Psoas muscle (tissue), 8 donors: ENCODE results near the gene FMNL2. TPM values are rescaled to one million over a fixed set of nuclear protein-coding genes. Genes with fewer than 3 reads are reported as not detected.
"Not testable (repeated sequence)": the region's sequence is repeated elsewhere in the genome, so short reads cannot be mapped to it uniquely, and the experiment has no call there.

Source experiments
- ATAC-seq, 4 donors: fragments of 200-7000 bp; cut with Tn5 transposase; one replicate each; pipeline ENCODE4 v1.9.1; 2020; ENCODE audit warnings: moderate library complexity in 3 of 4, mild to moderate bottlenecking in 2 of 4
- DNase-seq, 2 donors: peaks; one replicate each; pipeline ENCODE4 v3.0.0-alpha.2; 2020
- H3K27ac ChIP-seq: fragments of 200-600 bp; one replicate; pipeline ENCODE4 v1.8.0; 2022
- H3K27me3 ChIP-seq, 3 donors: fragments of 200-600 bp in 1 of 3; one replicate each; pipeline versions ENCODE4 v1.6.1 to v1.8.0; 2013 to 2022; ENCODE audit warnings: low read length in 2 of 3, mild to moderate bottlenecking in 2 of 3, moderate library complexity in 1 of 3; ENCODE audit not compliant: insufficient read depth in 3 of 3
- H3K36me3 ChIP-seq, 2 donors: fragments of 200-600 bp in 1 of 2; one replicate each; pipeline versions ENCODE4 v1.6.1 to v1.8.0; 2013 to 2022; ENCODE audit warnings: low read depth in 1 of 2, mild to moderate bottlenecking in 1 of 2, moderate library complexity in 1 of 2; ENCODE audit not compliant: insufficient read depth in 1 of 2
- H3K4me1 ChIP-seq: fragments of 200-600 bp; one replicate; pipeline ENCODE4 v1.8.0; 2022
- H3K4me3 ChIP-seq: fragments of 200-600 bp; one replicate; pipeline ENCODE4 v1.8.0; 2022; ENCODE audit warnings: mild to moderate bottlenecking
- H3K9me3 ChIP-seq: fragments of 200-600 bp; one replicate; pipeline ENCODE4 v1.8.0; 2022
- WGBS, 3 donors: extraction: QIAGEN DNeasy Blood & Tissue Kit; methylation state at CpG; one replicate each; pipeline versions ENCODE4 v1.1.6 to v1.1.7; 2013; 5-methylcytosine and 5-hydroxymethylcytosine counted together
- intact Hi-C, 2 donors: fragments of 100-400 bp; cut with DNase I; formaldehyde crosslinking; loops; one replicate each; pipeline versions ENCODE4 v1.11.0 to v1.14.2; 2022
- polyA plus RNA-seq, 3 donors: library from polyadenylated mRNA; stranded (reverse); fragments of 200-250 nt; gene quantifications; one replicate each; pipeline ENCODE4 v1.2.3, GENCODE V29; 2013
- total RNA-seq, 4 donors: library from RNA; stranded (reverse); fragmentation: NEBNext Ultra II Directional in 2 of 4; extraction: Animal tissue kit (Norgen Biotek cat#: 25700) in 2 of 4; gene quantifications; one replicate each; pipeline versions ENCODE4 v1.2.1 to v1.2.4, GENCODE V29; 2021 to 2023
- TF ChIP-seq, protein P1 (sequence below): fragments of 200-600 bp; IDR thresholded peaks from one replicate; pipeline ENCODE4 v1.8.0; 2022; ENCODE audit warnings: antibody characterized with exemption
- donor health status: healthy with polysubstance abuse.
- donor health status: DM: no; HTN: no; CAD: no; lungs with moderate emphysema.
- donor health status: Bipolar disorder and iron deficiency.
- donor health status: healthy.
- donor health status: DM: yes; HTN: yes; CAD: no.
- donor health status: DM: no; HTN: no; CAD: no.
- donor health status: DM: no; HTN: no; CAD: no.
- donor health status: DM: yes; HTN: yes; CAD: no.

The FMNL2 gene
- total and polyA plus RNA-seq, 7 donors = 6.6 to 18.2 (median 11.0) TPM

DNA sequence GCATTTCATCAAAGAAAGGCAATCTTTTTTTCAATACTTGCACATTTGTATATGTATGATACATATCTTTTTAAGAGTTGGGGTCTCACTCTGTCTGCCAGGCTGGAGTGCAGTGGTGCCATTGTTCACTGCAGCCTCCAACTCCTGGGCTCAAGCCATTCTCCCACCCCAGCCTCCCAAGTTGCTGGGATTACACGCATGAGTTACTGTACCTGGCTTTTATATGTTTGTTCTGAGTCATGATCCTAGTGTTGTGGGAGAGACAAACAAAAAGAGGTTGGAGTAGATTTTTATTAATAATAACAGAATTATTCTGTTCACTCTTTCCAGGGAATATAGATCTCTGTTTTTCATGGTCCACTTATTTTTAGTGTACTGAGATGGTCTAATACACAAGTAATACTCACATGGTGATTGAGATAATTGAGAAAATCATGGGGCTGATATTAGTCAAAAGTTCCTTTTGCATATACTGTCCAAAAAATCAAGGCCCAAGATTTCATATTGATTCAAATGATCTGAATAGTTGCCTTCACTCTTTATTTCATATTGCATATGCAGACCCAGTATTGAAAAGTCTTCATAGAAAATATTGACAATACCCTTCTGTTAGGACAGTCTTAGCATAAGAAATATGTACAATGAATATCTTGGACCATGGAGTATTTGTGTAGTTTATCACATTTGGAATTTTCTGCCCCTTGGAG is 138.3 kb downstream of the FMNL2 start:
- intact Hi-C loops = no loop called here
- H3K27me3 ChIP-seq = no peaks in the 10 kb centered on the region
- H3K36me3 ChIP-seq = no peaks in the 10 kb centered on the region
- H3K4me1 ChIP-seq = peaks cover 72% of the 10 kb centered on the region
- 87 to 100% (median 95%) methylated on average over 1 of the region's 1 CpG for WGBS, 3 donors
- peak overlapping the region; percentile 92 for H3K27ac ChIP-seq
- no peak overlapping the region for H3K4me3 ChIP-seq
- DNase-seq = no peak
- TF ChIP-seq, protein P1, sequence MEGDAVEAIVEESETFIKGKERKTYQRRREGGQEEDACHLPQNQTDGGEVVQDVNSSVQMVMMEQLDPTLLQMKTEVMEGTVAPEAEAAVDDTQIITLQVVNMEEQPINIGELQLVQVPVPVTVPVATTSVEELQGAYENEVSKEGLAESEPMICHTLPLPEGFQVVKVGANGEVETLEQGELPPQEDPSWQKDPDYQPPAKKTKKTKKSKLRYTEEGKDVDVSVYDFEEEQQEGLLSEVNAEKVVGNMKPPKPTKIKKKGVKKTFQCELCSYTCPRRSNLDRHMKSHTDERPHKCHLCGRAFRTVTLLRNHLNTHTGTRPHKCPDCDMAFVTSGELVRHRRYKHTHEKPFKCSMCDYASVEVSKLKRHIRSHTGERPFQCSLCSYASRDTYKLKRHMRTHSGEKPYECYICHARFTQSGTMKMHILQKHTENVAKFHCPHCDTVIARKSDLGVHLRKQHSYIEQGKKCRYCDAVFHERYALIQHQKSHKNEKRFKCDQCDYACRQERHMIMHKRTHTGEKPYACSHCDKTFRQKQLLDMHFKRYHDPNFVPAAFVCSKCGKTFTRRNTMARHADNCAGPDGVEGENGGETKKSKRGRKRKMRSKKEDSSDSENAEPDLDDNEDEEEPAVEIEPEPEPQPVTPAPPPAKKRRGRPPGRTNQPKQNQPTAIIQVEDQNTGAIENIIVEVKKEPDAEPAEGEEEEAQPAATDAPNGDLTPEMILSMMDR = no peak
- no peaks in the 10 kb centered on the region for H3K9me3 ChIP-seq
- ATAC-seq = no peak

DNA sequence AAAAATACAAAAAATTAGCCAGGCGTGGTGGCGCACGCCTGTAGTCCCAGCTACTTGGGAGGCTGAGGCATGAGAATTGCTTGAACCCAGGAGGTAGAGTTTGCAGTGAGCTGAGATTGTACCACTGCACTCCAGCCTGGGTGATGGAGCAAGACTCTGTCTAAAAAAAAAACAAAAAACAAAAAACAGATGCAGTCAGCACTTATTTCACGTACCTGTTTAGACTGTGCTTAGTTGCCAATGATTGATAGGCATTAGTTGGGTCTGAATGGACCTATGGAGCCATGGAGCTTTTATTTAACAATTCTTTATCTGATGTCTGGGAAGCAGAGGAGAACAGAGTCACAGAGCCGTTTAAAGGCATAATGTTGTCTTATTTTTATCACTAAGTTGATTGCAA is 139.5 kb downstream of the FMNL2 start:
- H3K4me3 ChIP-seq, H3K9me3 ChIP-seq, H3K27ac ChIP-seq, intact Hi-C loops, ATAC-seq, H3K36me3 ChIP-seq, DNase-seq, H3K27me3 ChIP-seq: not testable (repeated sequence)
- peaks cover 59% of the 10 kb centered on the region for H3K4me1 ChIP-seq
- WGBS, 3 donors = 86 to 94% (median 94%) methylated on average over 5 of the region's 5 CpGs

DNA sequence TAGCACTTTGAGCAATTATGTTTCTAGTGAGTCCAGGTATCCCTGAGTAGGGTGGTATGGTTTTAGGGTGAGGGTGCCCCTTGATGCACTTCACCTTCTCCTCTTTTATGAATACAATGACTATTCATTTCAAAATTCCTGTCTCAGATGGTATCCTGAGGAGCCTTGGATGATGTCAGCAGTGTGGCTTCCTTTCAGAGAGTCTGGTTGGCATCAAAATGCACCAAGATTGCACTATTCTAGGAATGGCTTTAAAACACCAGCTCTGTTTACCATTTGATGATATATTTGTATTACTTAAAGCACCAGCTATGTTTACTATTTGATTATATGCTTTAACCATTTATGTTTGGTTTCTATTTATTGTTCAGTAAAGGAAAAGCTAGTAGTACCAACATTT is 141.0 kb downstream of the FMNL2 start:
- H3K27me3 ChIP-seq = no peaks in the 10 kb centered on the region
- no peak overlapping the region for H3K27ac ChIP-seq
- DNase-seq (no peak), ATAC-seq (no peak)
- H3K36me3 ChIP-seq = no peaks in the 10 kb centered on the region
- intact Hi-C loops = no loop called here
- H3K4me1 ChIP-seq = peaks cover 47% of the 10 kb centered on the region
- no peaks in the 10 kb centered on the region for H3K9me3 ChIP-seq
- TF ChIP-seq, protein P1 = no peak
- H3K4me3 ChIP-seq = no peak overlapping the region

DNA sequence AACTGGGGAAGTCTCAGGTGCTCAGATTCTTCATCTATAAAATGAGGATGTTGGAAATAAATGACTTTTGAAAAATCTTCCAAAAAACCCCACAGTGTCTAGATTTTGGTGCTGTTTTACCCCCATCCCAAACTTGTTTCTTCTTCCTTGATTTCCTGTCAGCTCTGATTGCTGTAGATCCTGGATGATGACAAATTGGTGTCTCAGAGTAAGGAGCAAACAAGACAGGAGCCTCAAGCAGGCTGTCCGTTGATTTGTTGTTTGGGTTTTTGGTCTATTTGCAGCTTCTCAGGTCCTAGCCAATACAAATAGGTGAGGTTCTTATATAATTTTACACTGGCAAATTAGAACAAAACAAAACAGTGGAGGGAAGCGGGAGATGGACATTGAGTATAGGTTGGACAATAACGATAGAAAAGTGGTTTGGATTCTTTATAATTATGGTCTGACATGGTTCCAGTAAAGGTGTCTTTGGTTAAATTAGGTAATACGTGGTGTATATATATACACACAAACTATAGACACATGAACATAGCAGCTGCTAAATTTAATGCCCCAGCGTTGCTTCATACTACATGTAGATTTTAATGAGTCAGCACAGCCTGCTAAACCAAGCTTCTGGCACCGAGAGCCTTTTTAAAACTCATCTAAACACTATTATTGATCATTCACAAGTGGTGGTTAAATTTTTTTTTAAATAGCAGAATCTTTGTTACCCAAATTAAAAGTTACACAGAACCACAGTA is 142.5 kb downstream of the FMNL2 start:
- H3K4me3 ChIP-seq = no peak overlapping the region
- H3K9me3 ChIP-seq = no peaks in the 10 kb centered on the region
- H3K4me1 ChIP-seq = peaks cover 44% of the 10 kb centered on the region
- no peaks in the 10 kb centered on the region for H3K36me3 ChIP-seq
- DNase-seq (no peak), ATAC-seq (peak in 1 of 4 donors; percentile 50)
- H3K27me3 ChIP-seq = no peaks in the 10 kb centered on the region
- TF ChIP-seq, protein P1 = no peak
- WGBS, 3 donors = 72 to 85% (median 73%) methylated on average over 6 of the region's 6 CpGs
- no peak overlapping the region for H3K27ac ChIP-seq
- intact Hi-C loops = no loop called here

DNA sequence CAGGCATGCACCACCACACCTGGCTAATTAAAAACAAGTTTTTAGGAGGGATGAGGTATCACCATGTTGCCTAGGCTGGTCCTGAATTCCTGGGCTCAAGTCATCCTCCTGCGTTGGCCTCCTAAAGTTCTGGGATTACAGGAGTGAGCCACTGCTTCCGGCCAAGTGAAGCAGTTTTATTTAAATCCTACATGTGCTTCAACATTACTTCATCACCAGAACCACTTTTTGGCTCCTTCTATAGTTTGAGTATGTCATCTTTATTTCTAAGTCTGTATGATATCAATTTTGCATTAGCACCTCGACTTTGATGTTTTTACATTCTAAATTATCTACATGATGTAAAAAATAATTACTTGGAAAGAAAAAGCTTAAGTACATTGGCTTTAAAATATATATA is 144.3 kb downstream of the FMNL2 start:
- TF ChIP-seq, protein P1 = no peak
- no peak for ATAC-seq

More for the DNA sequence above, 144.3 kb downstream of the FMNL2 start:
- 73 to 93% (median 73%) methylated on average over 3 of the region's 3 CpGs for WGBS, 3 donors
- Histone ChIP-seq H3K4me1 (peaks cover 34% of the 10 kb centered on the region), H3K27me3 (no peaks in the 10 kb centered on the region), H3K36me3 (no peaks in the 10 kb centered on the region), H3K27ac (no peak overlapping the region), H3K4me3 (no peak overlapping the region), H3K9me3 (no peaks in the 10 kb centered on the region)
- intact Hi-C loops = no loop called here
- no peak for DNase-seq
